Panc1 (cell line): ENCODE data around the gene RSPRY1. TPM values are rescaled to one million over a fixed set of nuclear protein-coding genes. Genes with fewer than 3 reads are reported as not detected.

Experiments used
- ATAC-seq: fragments of 200-7000 bp; cut with Tn5 transposase; 2 replicates; pipeline ENCODE4 v1.9.1; 2020; ENCODE audit warnings: mild to moderate bottlenecking, moderate library complexity
- BruUV-seq: library from RNA; stranded (reverse); fragments of 400-500 nt; replicated peaks from 2 replicates; lab custom pipeline; 2021; lab: Mats Ljungman, UMichigan
- CTCF ChIA-PET: fragments of 300-600 bp; sonication (Branson Sonifier 250); formaldehyde crosslinking; loops from one replicate; lab custom pipeline; 2022; ENCODE audit warnings: antibody characterized with exemption; lab: Charles Lee
- POLR2A ChIA-PET: fragments of 300-600 bp; sonication (Branson Sonifier 250); formaldehyde crosslinking; loops from one replicate; lab custom pipeline; 2022; ENCODE audit warnings: antibody characterized with exemption; lab: Charles Lee
- DNase-seq: peaks from one replicate; pipeline ENCODE4 v3.0.0-alpha.2; 2010; ENCODE audit warnings: low read depth, low spot score
- H3K27ac ChIP-seq: 2 replicates; pipeline ENCODE4 v1.5.1; 2011; ENCODE audit warnings: mild to moderate bottlenecking, low read length, inconsistent platforms
- H3K27me3 ChIP-seq: fragments of 200-500 bp; sonication (Bioruptor generic); 2 replicates; pipeline ENCODE4 v1.6.0; 2014; ENCODE audit warnings: low read length, inconsistent platforms; ENCODE audit not compliant: control insufficient read depth, insufficient read depth
- H3K36me3 ChIP-seq: fragments of 200-500 bp; sonication (Bioruptor generic); 2 replicates; pipeline ENCODE4 v1.5.1; 2014; ENCODE audit warnings: inconsistent platforms, mild to moderate bottlenecking, low read length, moderate library complexity; ENCODE audit not compliant: control insufficient read depth, insufficient read depth
- H3K4me1 ChIP-seq: 2 replicates; pipeline ENCODE4 v1.5.1; 2011; ENCODE audit warnings: inconsistent platforms, mild to moderate bottlenecking, low read length, moderate library complexity; ENCODE audit not compliant: control insufficient read depth, insufficient read depth
- H3K4me3 ChIP-seq, 2 experiments: 2 replicates each; pipeline ENCODE4 v1.5.1; 2011 to 2012; ENCODE audit warnings: low read depth in 2 of 2, low read length in 2 of 2, mild to moderate bottlenecking in 2 of 2, inconsistent platforms in 1 of 2, moderate library complexity in 1 of 2
- H3K9me3 ChIP-seq: fragments of 200-500 bp; sonication (Bioruptor generic); 2 replicates; pipeline ENCODE4 v1.5.1; 2014; ENCODE audit warnings: low read depth, mild to moderate bottlenecking, inconsistent platforms, low read length, moderate library complexity; ENCODE audit not compliant: control insufficient read depth, insufficient read depth
- CTCF ChIP-seq: fragments of 450-650 bp; IDR thresholded peaks from 2 replicates; pipeline ENCODE4 v1.5.1; 2017; ENCODE audit warnings: mild to moderate bottlenecking
- POLR2AphosphoS5 ChIP-seq: IDR thresholded peaks from 2 replicates; pipeline ENCODE4 v1.6.1; 2012; ENCODE audit warnings: mild to moderate bottlenecking, low read depth, low read length, moderate library complexity
- REST ChIP-seq, 2 experiments: IDR thresholded peaks; 2 replicates each; pipeline ENCODE4 v1.6.1; 2011 to 2012; ENCODE audit warnings: low read depth in 2 of 2, control low read depth in 1 of 2, low read length in 1 of 2, mild to moderate bottlenecking in 1 of 2, moderate library complexity in 1 of 2; ENCODE audit not compliant: insufficient read depth in 1 of 2
- SIN3A ChIP-seq: IDR thresholded peaks from 2 replicates; pipeline ENCODE4 v1.6.1; 2012; ENCODE audit warnings: low read depth, mild to moderate bottlenecking, low read length, moderate library complexity, borderline replicate concordance; ENCODE audit not compliant: insufficient read depth
- TCF7L2 ChIP-seq: IDR thresholded peaks from 2 replicates; pipeline ENCODE4 v1.6.1; 2011; ENCODE audit warnings: mild to moderate bottlenecking, low read depth, low read length, inconsistent platforms
- in situ Hi-C: cut with HindIII; loops from 2 replicates; pipeline ENCODE4 v1.10.0; 2016; ENCODE audit warnings: low sequenced_read_pairs, low pct_unique_long_range_greater_than_20kb
- intact Hi-C: fragments of 100-400 bp; cut with micrococcal nuclease; formaldehyde crosslinking; loops from one replicate; pipeline ENCODE4 v1.10.0; 2022; ENCODE audit not compliant: unreplicated experiment
- total RNA-seq: library from RNA; stranded (reverse); gene quantifications from one replicate; pipeline ENCODE4 v1.2.1, GENCODE V29; 2021; ENCODE audit not compliant: unreplicated experiment

RSPRY1 gene
- total RNA-seq, 1 experiment from 2014 or later = 29.4 TPM

DNA sequence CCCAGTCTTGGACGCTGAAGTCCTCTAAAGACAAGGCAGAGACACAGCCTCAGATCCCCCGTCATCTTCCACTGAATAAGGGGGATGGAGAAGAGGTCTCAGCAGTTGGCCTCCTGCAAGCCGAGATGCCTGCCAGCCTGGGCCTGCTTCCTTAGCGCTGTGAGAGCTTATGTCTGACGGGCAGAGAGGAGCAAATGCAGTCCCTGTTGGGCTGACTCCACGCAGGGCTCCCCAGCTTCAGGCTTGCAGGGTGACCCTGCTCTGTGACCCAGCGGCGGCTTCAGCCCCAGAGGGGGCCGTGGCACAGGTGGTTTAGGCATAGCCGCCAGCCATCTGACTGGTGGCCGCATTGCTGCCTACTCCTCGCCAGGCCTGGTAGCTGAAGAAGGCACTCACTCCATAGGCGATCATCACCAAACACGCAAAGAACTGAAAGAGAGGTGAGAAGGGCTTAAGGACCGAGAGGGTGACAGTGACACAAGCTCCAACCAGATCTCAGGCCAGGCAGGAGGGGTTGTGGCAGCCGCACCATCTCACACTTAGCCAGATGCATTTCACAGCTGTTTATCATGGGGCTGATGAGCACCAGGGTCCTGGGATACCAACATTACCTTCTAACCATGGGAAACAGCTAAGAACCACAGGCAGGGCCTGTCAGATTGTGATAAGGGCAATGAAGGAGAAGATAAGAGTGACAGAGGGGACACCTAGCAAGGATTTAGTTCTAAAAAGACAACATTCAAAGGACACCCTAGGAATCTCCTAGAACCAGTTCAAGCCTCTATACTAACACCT, 70.7 kb downstream of the RSPRY1 start:
- ATAC-seq = no peak
- no TSS peak for BruUV-seq
- CTCF ChIA-PET = interaction anchor here (0.6 kb wide), 1 partner anchor 122 kb away, joined by 4 read pairs; no protein-coding TSS in a partner anchor
- TF ChIP-seq TCF7L2 (no peak), POLR2AphosphoS5 (no peak), SIN3A (no peak), CTCF (no peak), REST (IDR thresholded peaks at IDR 0.05; ENCODE audit: insufficient read depth in 1 of 2, low read depth in 2 of 2, low read length in 1 of 2) (no peak)
- DNase-seq = no peak
- Histone ChIP-seq H3K27me3 (no peaks in the 10 kb centered on the region), H3K36me3 (no peaks in the 10 kb centered on the region), H3K4me1 (no peaks in the 10 kb centered on the region), H3K4me3 (no peak overlapping the region), H3K9me3 (no peaks in the 10 kb centered on the region), H3K27ac (no peak overlapping the region)
- POLR2A ChIA-PET = no interaction called here
- intact Hi-C loops (no loop called here), in situ Hi-C loops (no loop called here)

GRCh38 chr16:57257455-57258070, 71.4 kb downstream of the RSPRY1 start:
- H3K4me3 ChIP-seq = no peak overlapping the region
- intact Hi-C loops (no loop called here), in situ Hi-C loops (no loop called here)
- H3K4me1 ChIP-seq = no peaks in the 10 kb centered on the region
- ChIA-PET CTCF (interaction anchor here (0.6 kb wide), 1 partner anchor 121 kb away, joined by 4 read pairs; no protein-coding TSS in a partner anchor), POLR2A (no interaction called here)
- no peak overlapping the region for H3K27ac ChIP-seq
- no TSS peak for BruUV-seq
- no peaks in the 10 kb centered on the region for H3K9me3 ChIP-seq
- H3K27me3 ChIP-seq = no peaks in the 10 kb centered on the region
- no peak for DNase-seq
- ATAC-seq = no peak
- TF ChIP-seq TCF7L2 (no peak), POLR2AphosphoS5 (no peak), SIN3A (no peak)
- no peaks in the 10 kb centered on the region for H3K36me3 ChIP-seq
